Activated CD4-positive, alpha-beta T cell treated with anti-CD3 and anti-CD28 coated beads, Interleukin-2, amount 50 U/mL, for 16 hours (primary cell): ENCODE data around the gene SMIM45.
"Not testable (repeated sequence)": the region's sequence is repeated elsewhere in the genome, so short reads cannot be mapped to it uniquely, and the experiment has no call there.

ENCODE experiments used
- DNase-seq: peaks from one replicate; pipeline ENCODE4 v3.0.0-alpha.2; 2020

The SMIM45 gene

GRCh38 chr22:41935015-41935351 lies 17.0 kb upstream of the SMIM45 start:
- DNase-seq: no peak

GRCh38 chr22:41935509-41935908 lies 16.4 kb upstream of the SMIM45 start:
- DNase-seq: no peak

GRCh38 chr22:41936894-41937169 lies 15.1 kb upstream of the SMIM45 start:
- DNase-seq: no peak

GRCh38 chr22:41939981-41940831 lies 11.7 kb upstream of the SMIM45 start:
- DNase-seq: peak; percentile 97

DNA sequence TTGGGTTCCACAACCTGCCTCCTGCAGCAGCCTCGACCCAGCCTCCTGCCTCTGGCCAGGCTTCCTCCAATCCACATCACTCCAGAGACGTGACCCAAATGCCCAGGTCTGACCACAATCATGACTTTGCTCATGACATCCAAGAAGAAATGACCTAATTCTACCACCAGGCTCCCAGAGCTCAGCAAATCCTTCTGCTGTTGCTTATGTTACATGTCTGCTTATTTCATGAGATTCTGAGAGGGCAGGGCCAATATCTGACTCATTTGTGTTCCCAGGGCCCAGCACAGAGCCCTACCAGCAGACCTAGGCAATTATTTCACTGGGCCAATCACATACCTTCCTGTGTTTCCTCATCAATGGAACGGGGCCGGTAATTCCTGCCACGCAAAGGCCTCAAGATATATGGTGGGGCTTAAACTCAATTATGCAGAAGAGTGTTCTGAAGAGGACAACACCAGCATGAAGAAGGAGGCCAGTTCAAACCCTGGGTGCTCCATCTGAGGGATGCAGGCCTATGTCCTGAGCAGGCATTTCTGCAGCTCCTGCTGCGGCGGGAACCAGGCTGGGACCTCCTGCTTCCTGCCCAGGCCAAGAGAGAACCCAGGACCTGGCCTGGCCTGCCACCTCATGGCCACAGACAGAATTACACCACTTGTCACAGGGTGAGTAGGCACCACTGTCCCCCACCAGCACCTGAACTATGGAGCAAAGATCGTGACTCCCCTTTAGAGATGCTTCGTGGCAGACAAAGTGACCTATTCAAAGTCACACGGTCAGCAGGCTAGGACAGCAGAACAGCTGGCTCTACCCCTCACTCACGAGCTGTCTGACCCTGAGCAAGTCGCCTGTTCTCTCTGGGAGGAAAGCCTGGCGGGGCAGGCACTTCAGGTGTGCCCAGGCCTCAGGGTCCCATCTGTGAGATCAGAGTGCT lies 10.9 kb upstream of the SMIM45 start:
- DNase-seq: peak; percentile 87

DNA sequence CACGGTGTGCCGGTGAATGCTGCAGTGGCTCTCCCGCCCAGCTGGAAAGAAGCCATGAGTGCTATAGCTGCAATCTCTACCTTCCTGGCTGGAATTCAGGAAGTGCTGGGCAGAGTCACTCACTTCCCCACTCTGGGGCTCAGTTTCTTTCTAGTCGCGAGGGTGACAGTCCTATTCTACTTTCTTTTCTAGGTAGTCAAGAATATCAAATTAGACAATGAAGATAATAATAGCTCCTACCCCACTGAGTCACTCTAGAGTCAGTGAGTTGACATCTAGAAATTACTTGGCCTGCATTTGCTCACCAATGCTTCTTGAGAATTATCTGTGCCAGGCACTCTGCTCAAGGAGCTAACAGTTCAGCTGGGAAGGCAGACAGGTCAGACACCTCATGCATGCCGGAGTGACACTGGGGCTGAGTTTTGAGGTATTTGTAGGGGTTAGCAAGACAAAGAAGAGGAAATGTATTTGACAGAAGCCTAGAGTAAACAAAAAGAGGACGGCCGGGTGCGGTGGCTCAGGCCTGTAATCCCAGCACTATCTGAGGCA lies 8.2 kb upstream of the SMIM45 start:
- DNase-seq: peak; percentile 40

- DNase-seq: peak; percentile 98
Observed at GRCh38 chr22:41946629-41947423, 5.1 kb upstream of the SMIM45 start, which contains the start of gene CENPM. TSS of gene CENPM (minus strand) at chr22:41947152. CDS start at chr22:41947076, 76 bp downstream.

DNA sequence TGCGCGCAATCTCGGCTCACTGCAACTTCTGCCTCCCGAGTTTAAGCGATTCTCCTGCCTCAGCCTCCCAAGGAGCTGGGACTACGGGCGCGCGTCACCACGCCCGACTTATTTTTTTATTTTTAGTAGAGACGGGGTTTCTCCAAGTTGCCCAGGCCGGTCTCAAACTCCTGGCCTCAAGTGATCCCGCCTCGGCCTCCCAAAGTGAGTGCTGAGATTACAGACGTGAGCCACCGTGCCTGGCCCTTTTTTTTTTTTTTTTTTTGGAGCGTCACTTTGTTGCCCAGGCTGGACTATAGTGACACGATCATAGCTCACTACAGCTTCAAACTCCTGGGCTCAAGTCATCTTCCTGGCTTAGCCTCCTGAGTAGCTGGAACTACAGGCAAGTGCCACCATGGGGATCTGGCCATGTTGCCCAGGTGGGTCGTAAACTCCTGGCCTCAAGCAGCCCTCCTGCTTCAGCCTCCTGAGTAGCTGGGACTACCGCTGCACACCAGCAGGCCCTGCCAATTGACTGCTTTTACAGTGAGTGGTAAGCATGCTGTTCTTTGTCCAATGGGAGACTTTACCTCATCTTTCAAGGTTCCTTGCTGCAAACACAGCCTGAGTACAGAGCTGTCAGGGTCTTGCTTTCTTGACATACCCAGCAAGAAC lies 4.4 kb upstream of the SMIM45 start:
- DNase-seq: no peak

DNA sequence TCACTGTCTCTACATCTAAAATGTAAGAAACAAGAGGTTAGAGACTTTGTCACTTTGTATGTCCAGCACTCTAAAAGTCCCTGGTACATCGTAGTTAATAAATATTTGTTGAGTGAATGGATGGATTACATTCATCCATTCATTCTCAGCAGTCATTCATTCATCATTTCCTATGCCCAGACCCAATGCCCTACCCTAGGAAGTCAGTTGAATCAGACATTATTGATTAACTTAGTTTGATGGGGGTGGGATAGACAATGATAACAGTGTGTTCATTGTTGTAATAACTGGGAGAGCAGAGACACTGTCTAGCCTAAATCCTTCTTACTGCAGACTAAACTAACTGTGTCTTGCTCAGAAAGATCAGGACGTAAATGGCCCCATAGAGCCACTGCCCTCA lies 3.8 kb upstream of the SMIM45 start:
- no peak for DNase-seq

- not testable (repeated sequence) for DNase-seq
Observed at GRCh38 chr22:41948928-41949296, 3.0 kb upstream of the SMIM45 start.

DNA sequence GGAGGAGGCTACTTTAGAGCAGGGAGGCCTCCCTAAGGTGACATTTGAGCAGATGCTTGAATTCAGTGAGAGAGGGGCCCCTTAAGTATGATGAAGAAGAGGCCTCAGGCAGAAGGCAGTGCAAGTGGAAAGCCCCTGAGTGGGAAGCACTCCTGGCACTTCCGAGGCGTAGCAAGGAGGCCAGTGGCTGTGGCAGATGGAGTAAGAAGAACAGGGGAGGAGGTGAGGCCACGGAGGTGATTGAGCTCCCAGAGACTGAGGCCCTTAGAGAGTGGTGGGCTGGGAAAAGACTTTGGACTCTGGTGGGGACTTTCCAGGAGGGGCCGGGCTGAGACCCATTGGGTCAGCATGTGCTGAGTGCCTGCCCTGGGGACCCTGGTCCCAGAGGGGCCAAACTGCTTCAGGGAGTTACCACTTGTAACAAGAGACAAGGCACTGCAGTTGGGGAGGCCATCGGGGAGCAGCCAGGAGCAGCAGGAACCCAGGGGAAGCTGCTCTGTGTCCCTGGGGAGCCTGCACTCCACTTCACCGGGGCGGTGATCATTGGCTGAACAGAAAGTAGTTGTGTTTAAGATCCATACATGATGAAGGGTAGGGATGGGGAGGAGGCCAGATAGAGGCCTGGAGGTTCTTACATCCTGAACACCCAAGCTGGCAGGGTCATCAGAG lies 2.5 kb upstream of the SMIM45 start:
- DNase-seq: no peak

DNA sequence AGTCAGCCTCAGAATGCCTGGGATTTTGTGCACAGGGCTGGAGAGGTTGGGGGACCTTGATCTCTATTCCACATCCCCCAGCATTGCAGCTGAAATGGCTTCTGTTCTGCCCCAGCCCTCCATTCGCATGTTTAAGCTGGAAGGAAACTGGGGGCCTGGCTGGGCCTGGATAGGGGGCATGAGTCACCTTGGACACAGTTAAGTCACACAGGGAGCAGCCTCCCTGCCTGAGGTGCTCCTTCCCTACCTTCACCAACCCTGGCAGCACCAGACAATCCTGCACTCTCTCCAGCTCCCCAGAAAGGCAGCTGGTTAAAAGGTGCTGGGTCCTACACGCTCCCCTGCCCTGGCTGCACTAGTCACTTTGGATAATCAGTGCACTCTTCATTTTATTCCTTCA lies 763 bp downstream of the SMIM45 start:
- DNase-seq: no peak

GRCh38 chr22:41957941-41958556 lies 6.1 kb downstream of the SMIM45 start:
- DNase-seq: no peak

DNA sequence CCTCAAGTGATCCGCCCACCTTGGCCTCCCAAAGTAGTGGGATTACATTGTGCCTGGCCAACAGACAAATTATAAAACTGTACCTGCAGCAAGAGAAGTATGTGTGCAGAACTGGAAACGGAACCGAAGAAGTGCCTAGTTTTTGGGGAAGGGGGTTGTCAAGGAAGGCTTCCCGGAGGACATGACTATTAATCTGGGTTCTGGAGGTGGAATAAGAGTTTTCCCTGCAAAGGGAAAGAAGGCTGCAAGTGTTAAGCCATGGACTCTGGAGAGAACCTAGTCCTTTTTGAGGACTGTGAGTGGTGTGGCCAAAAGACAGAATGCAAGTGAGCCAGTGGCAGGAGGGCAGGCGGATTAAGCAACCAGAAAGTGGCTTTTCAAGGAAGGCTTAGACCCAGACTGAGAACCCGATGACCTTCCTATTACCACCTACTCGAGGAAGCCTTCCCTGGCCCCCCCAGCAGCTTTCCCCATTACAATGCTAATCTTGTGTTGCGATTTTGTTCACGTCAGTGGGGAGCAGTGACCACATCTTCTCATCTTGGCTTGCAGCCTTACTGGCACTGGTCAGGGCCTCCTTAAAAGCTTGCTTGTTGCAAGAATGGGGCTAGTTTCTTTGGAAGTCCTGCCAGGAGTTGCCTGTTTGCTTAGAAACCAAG lies 11.6 kb downstream of the SMIM45 start:
- DNase-seq: no peak

GRCh38 chr22:41964112-41964491 lies 12.2 kb downstream of the SMIM45 start:
- DNase-seq: no peak

DNA sequence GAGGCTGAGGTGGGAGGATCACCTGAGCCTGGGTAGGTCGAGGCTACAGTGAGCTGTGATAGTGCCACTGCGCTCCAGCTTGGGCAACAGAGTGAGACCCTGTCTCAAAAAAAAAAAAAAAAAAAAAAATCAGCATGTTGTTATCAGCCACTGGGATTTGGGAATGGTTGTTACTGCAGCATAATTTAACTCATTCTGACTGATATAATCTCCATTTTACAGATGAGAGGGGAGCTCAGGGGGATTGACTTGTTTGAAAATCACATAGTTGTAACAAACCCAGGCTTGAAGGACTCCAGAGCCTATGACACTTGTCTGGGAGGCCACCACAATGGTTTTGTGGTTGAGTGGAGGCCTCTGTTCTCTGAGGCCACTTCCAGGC lies 14.3 kb downstream of the SMIM45 start:
- DNase-seq: no peak

DNA sequence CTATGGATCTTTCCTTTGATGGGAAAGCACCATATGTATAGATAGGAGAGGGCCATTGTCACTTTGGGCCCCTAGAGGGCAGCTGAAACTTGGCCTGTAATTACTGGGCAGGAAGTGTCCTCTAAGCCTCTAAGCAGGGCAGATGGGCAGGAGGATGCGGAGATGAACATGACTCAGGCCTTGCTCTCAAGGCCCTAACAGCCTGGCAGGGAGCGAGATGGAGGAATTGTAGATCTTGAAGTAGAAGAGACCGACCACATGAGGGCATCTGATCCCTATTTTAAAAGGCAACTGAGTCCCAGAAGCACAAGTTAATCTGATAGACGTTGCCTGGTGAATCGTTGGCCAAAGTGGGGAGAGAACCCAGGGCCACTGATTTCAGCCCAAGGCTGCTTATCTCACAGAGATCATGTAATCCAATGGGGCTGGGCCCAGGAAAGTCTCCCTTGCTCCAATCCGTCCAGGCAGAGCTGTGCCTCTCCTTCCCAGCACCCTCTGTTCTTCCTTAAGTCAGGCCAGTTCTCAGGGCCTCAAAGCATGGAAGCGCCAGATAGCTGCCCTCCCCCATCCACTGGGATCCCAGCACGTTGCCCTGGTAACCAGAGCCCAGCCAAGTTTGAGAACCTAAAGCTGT lies 14.8 kb downstream of the SMIM45 start:
- DNase-seq: peak; percentile 68

DNA sequence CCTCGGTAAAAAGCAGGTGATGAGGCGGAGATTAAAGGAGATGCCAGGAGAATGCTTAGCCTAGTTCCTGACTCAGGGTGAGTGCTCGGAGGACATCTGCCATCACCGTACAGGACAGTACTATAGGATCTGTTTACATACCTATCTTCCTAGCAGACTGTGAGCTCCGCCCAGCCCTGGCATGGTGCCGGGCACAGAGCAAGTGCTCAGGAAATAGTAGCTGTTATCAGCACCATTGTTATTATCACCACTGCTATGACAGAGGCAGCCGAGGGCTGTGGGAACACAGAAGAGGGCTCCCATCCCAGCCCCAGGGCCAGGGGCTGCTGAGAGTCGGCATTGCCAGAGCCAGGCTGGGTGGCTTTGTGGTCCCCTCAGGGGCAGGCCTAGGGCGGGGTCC lies 16.7 kb downstream of the SMIM45 start:
- DNase-seq: no peak

DNA sequence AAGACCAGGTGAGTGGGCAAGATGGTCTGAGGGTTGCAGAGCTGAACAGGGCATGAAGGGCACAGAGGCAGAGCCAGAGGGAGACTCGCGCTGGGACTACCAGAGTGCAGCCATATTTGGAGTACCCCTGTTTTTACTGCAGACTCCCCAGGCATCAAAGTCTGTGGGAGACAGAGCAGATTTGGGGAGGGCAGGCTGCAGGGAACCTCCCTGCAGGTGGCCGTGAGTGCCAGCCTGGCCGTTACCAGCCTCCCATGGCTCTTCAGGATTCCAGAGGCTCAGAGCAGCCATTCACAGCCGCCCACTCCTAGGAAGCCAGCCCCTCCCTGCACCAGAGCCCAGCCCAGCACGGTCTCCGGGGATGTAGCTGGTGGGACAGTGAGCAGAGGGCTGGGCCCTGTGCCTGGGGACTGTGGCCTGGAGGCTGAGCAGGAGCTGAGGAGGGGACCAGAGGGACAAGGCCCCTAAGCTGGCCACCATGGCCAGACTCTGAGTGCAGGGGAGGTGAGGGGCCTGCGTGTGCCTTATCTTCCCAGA lies 17.2 kb downstream of the SMIM45 start, which contains the start of gene SEPTIN3:
Gene SEPTIN3, plus strand, starts transcription at position 334 of the 537 bp plus-strand sequence. CDS start 2,050 bp downstream, outside the sequence.
- DNase-seq: no peak

DNA sequence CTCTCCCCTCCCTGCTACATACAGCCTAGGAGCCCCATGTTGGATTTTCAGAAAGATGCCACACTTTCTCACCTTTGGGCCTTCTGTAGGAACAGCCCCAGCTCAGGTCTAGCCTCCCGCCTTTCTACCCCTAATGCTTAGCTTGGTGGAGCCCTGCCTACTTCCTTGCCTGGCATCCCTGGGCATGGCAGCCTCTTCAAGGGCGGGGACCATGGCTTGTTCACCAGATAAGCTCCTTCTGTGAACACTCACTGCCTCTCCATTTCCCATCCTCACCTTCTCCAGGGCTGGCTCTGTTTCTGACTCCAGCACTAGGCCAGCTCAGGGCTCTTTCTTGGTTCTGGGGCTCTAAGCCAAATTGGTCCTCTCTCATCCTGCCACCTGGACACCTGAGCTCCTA lies 18.7 kb downstream of the SMIM45 start:
- DNase-seq: no peak
